HepG2 (cell line): Measurements from ENCODE around the gene UST. TPM values are rescaled to one million over a fixed set of nuclear protein-coding genes. Genes with fewer than 3 reads are reported as not detected.
A peak's percentile ranks its signal among the peaks of the same experiment; 100 is the strongest.

ENCODE experiments used
- ATAC-seq: fragments of 200-7000 bp; cut with Tn5 transposase; 3 replicates; pipeline ENCODE4 v1.9.1; 2020; ENCODE audit warnings: mild to moderate bottlenecking, moderate library complexity
- BruUV-seq: library from RNA; stranded (reverse); fragments of 400-500 nt; replicated peaks from 2 replicates; lab custom pipeline; 2021; lab: Mats Ljungman, UMichigan
- CTCF ChIA-PET: fragments of 300-600 bp; formaldehyde crosslinking; extraction: SDS; loops from one replicate; lab custom pipeline; 2021; ENCODE audit warnings: low total read pairs, inconsistent platforms, low intra/inter-chr PET ratio; lab: Yijun Ruan, JAX
- POLR2A ChIA-PET: fragments of 350-600 bp; sonication (Branson Sonifier 250); formaldehyde crosslinking; loops from one replicate; lab custom pipeline; 2020; ENCODE audit warnings: antibody characterized with exemption, inconsistent platforms; lab: Yijun Ruan, JAX
- DNase-seq: peaks from one replicate; pipeline ENCODE4 v3.0.0-alpha.2; 2015; ENCODE audit warnings: low spot score
- FAIRE-seq: peaks from 3 replicates; lab custom pipeline; 2011; peaks lifted over from hg19 to GRCh38; lab: Jason Lieb, UNC
- H2AFZ ChIP-seq: one replicate; pipeline ENCODE4 v1.6.1; 2011; ENCODE audit warnings: low read length, inconsistent platforms
- H3K27ac ChIP-seq: fragments of 300-600 bp; 3 replicates; pipeline ENCODE4 v1.8.0; 2011; ENCODE audit warnings: mixed run types, mild to moderate bottlenecking, mixed read lengths, low read length, inconsistent platforms; ENCODE audit not compliant: insufficient read depth; ENCODE audit errors: extremely low read length
- H3K27me3 ChIP-seq, 2 experiments: fragments of 200-600 bp in 1 of 2; 2 replicates in 1 of 2; 3 replicates in 1 of 2; pipeline versions ENCODE4 v1.6.0 to v1.8.0; 2011; ENCODE audit warnings: low read length in 2 of 2, mild to moderate bottlenecking in 2 of 2, moderate library complexity in 2 of 2, inconsistent platforms in 1 of 2; ENCODE audit not compliant: insufficient read depth in 2 of 2, control insufficient read depth in 1 of 2
- H3K36me3 ChIP-seq, 2 experiments: fragments of 200-600 bp in 1 of 2; replicated peaks in 1 of 2; 2 replicates in 1 of 2; 3 replicates in 1 of 2; pipeline versions ENCODE4 v1.5.1 to v1.8.0; 2011; ENCODE audit warnings: low read length in 2 of 2, inconsistent platforms in 1 of 2; ENCODE audit not compliant: insufficient read depth in 2 of 2, control insufficient read depth in 1 of 2
- H3K4me1 ChIP-seq: 2 replicates; pipeline ENCODE4 v1.5.1; 2012; ENCODE audit warnings: low read length, inconsistent platforms; ENCODE audit not compliant: insufficient read depth
- H3K4me2 ChIP-seq: 2 replicates; pipeline ENCODE4 v1.6.0; 2011; ENCODE audit warnings: low read depth, low read length, inconsistent platforms
- H3K4me3 ChIP-seq, 3 experiments: fragments of 200-600 bp in 1 of 3; sonication (generic), shearing (Covaris generic) in 1 of 3; replicated peaks in 1 of 3; 2 replicates each; pipeline ENCODE4 v1.5.1; 2011 to 2016; ENCODE audit warnings: low read length in 3 of 3, inconsistent platforms in 2 of 3, low read depth in 2 of 3, mild to moderate bottlenecking in 2 of 3, control low read depth in 1 of 3, mixed read lengths in 1 of 3; ENCODE audit not compliant: insufficient read depth in 1 of 3
- H3K79me2 ChIP-seq: one replicate; pipeline ENCODE4 v1.6.1; 2011; ENCODE audit warnings: low read length, inconsistent platforms; ENCODE audit not compliant: insufficient read depth
- H3K9ac ChIP-seq: 2 replicates; pipeline ENCODE4 v1.6.0; 2011; ENCODE audit warnings: mild to moderate bottlenecking, low read depth, low read length, inconsistent platforms; ENCODE audit not compliant: insufficient read depth
- H3K9me3 ChIP-seq: 2 replicates; pipeline ENCODE4 v1.5.1; 2012; ENCODE audit warnings: mild to moderate bottlenecking, low read length
- H4K20me1 ChIP-seq: 2 replicates; pipeline ENCODE4 v1.6.0; 2011; ENCODE audit warnings: inconsistent platforms, mild to moderate bottlenecking, low read length, moderate library complexity; ENCODE audit not compliant: insufficient read depth
- AGO2 ChIP-seq: fragments of 200-400 bp; formaldehyde crosslinking; optimal IDR thresholded peaks from 2 replicates; pipeline ENCODE3; 2017; ENCODE audit warnings: mild to moderate bottlenecking, low read depth, low read length, moderate library complexity
- KLF12 ChIP-seq: sonication (generic); formaldehyde crosslinking; IDR thresholded peaks from 2 replicates; pipeline ENCODE4 v1.4.0; 2020; ENCODE audit warnings: missing genetic modification reagents, borderline replicate concordance
- MAFK ChIP-seq, 2 experiments: IDR thresholded peaks in 1 of 2; conservative IDR thresholded peaks in 1 of 2; 2 replicates each; pipeline ENCODE4 v1.6.1; 2011; ENCODE audit warnings: improper control_type of control experiment in 2 of 2, low read length in 2 of 2
- MEIS1 ChIP-seq: sonication (generic); formaldehyde crosslinking; IDR thresholded peaks from 2 replicates; pipeline ENCODE4 v1.9.0; 2021; ENCODE audit warnings: mild to moderate bottlenecking, missing genetic modification reagents, moderate library complexity, borderline replicate concordance
- MTF1 ChIP-seq: sonication (generic); formaldehyde crosslinking; IDR thresholded peaks from 2 replicates; pipeline ENCODE4 v1.5.0; 2020; ENCODE audit warnings: missing genetic modification reagents
- WGBS: methylation state at CpG from one replicate; pipeline ENCODE4 v1.1.6; 2017; ENCODE audit warnings: low lambda C conversion rate; 5-methylcytosine and 5-hydroxymethylcytosine counted together
- in situ Hi-C: cut with HindIII; loops from 2 replicates; pipeline ENCODE4 v1.10.0; 2017; ENCODE audit warnings: low pct_unique_long_range_greater_than_20kb; ENCODE audit not compliant: extremely low pct_ligation_motif_present
- intact Hi-C: fragments of 100-400 bp; cut with micrococcal nuclease; formaldehyde crosslinking; loops from one replicate; pipeline ENCODE4 v1.10.0; 2022; ENCODE audit not compliant: unreplicated experiment
- polyA plus RNA-seq, 8 experiments: library from polyadenylated mRNA; depleted of rRNA in 3 of 8; stranded (reverse) in 7 of 8; unstranded in 1 of 8; fragments of >200 nt; fragmentation: Illumina TruSeq in 4 of 8; extraction: Trizol in 4 of 8; gene quantifications; 2 replicates each; pipeline versions ENCODE4 v1.2.1 to v1.2.3, GENCODE V29; 2011 to 2016; ENCODE audit warnings: low read depth in 4 of 8, missing spikeins in 1 of 8, mixed read lengths in 1 of 8; ENCODE audit not compliant: insufficient read depth in 1 of 8
- total RNA-seq, 5 experiments: library from RNA; depleted of rRNA; stranded (reverse); fragments of >200 nt; fragmentation: Illumina TruSeq; extraction: Trizol; gene quantifications; 2 replicates each; pipeline ENCODE4 v1.2.3, GENCODE V29; 2016; ENCODE audit warnings: low read depth in 1 of 5
- TF ChIP-seq, protein P1 (sequence below): sonication (generic); formaldehyde crosslinking; conservative IDR thresholded peaks from 2 replicates; pipeline ENCODE4 v1.4.0; 2020; ENCODE audit warnings: missing genetic modification reagents
- TF ChIP-seq, protein P2 (sequence below): IDR thresholded peaks from 2 replicates; pipeline ENCODE4 v1.6.1; 2016; ENCODE audit warnings: low read depth, missing genetic modification reagents, missing compliant biosample characterization

The UST gene
- total and polyA plus RNA-seq, 2 of the 13 experiments (the other 11 are each of a cell fraction or from before 2014, with no cell fraction given) = 0.27 TPM; not detected in 1

DNA sequence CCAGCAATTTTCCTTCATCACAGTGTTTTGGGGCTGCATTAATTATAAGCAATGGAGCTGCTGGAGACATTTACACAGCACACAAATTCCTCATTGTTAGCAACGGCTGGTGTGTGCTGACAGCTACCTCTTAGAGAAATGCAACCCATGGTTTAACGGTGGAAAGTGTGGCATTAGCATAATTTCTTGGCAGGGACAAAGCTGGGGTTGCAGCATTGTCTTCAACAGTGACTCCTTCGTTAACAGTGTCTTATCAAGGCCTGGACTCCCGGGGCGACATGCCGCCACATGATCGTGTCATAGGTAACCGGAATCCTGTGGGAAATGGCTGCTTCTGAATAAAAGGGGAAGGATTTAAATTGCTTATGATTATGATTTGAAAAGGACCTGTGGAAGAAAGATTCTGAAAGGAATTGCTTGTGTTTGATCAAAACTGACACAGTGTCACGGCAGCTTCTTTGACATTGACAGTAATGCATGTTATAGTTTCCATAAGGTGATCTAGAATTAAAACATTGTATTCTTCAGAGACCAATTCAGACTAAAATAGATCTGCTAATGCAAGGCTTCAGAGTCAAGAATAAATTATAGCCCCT, 128.0 kb downstream of the UST start:
- Histone ChIP-seq H4K20me1 (no peaks in the 10 kb centered on the region), H3K79me2 (no peaks in the 10 kb centered on the region), H3K27ac (no peak overlapping the region), H3K36me3 (no peaks in the 10 kb centered on the region), H2AFZ (no peak overlapping the region), H3K9me3 (no peaks in the 10 kb centered on the region), H3K4me3 (no peak overlapping the region), H3K27me3 (no peaks in the 10 kb centered on the region), H3K4me1 (no peaks in the 10 kb centered on the region), H3K9ac (no peak overlapping the region), H3K4me2 (no peak overlapping the region)
- ChIA-PET POLR2A (no interaction called here), CTCF (no interaction called here)
- 39% methylated on average over 9 of the region's 9 CpGs for WGBS
- ATAC-seq (no peak), DNase-seq (no peak), FAIRE-seq (no peak)
- in situ Hi-C loops (no loop called here), intact Hi-C loops (no loop called here)
- no TSS peak for BruUV-seq
- TF ChIP-seq MEIS1 (CRISPR knock-in tag) (no peak), MAFK (conservative IDR thresholded peaks at IDR 0.05 in 1 of 2, IDR thresholded peaks at IDR 0.05 in 1 of 2; ENCODE audit: low read length in 2 of 2) (peak; percentile 17 to 63; a peak in 2 of 4 replicates)

DNA sequence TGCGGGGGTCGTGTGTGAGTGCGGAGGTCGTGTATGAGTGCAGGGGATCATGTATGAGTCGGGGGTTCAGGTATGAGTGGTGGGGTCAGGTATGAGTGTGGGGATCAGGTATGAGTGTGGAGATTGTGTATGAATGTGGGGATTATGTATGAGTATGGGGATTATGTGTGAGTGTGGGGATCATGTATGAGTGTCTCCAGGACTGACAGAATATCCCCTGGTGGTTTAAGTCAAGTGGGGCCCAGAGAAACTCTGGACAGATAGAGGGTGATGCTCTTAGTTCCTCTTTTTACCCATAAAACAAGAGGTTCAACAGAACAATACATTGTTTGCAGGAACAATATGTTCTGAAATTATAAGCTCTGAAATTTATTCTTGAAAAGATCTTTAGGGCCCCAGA, 131.9 kb downstream of the UST start:
- H3K4me2 ChIP-seq = no peak overlapping the region
- DNase-seq (no peak), ATAC-seq (no peak), FAIRE-seq (no peak)
- no TSS peak for BruUV-seq
- no peaks in the 10 kb centered on the region for H3K79me2 ChIP-seq
- intact Hi-C loops = no loop called here
- no peaks in the 10 kb centered on the region for H3K36me3 ChIP-seq
- WGBS = 49% methylated on average over 5 of the region's 5 CpGs
- CTCF ChIA-PET = no interaction called here
- H3K9ac ChIP-seq = no peak overlapping the region
- no peaks in the 10 kb centered on the region for H3K9me3 ChIP-seq
- H4K20me1 ChIP-seq = no peaks in the 10 kb centered on the region
- POLR2A ChIA-PET = no interaction called here
- no peak overlapping the region for H2AFZ ChIP-seq
- in situ Hi-C loops = no loop called here
- H3K4me1 ChIP-seq = no peaks in the 10 kb centered on the region
- H3K4me3 ChIP-seq = no peak overlapping the region
- H3K27me3 ChIP-seq = no peaks in the 10 kb centered on the region
- no peak overlapping the region for H3K27ac ChIP-seq
- TF ChIP-seq AGO2 (no peak), MTF1 (no peak), KLF12 (no peak)
- TF ChIP-seq, protein P1, sequence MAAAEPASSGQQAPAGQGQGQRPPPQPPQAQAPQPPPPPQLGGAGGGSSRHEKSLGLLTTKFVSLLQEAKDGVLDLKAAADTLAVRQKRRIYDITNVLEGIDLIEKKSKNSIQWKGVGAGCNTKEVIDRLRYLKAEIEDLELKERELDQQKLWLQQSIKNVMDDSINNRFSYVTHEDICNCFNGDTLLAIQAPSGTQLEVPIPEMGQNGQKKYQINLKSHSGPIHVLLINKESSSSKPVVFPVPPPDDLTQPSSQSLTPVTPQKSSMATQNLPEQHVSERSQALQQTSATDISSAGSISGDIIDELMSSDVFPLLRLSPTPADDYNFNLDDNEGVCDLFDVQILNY (CRISPR knock-in tag) = no peak
- TF ChIP-seq, protein P2, sequence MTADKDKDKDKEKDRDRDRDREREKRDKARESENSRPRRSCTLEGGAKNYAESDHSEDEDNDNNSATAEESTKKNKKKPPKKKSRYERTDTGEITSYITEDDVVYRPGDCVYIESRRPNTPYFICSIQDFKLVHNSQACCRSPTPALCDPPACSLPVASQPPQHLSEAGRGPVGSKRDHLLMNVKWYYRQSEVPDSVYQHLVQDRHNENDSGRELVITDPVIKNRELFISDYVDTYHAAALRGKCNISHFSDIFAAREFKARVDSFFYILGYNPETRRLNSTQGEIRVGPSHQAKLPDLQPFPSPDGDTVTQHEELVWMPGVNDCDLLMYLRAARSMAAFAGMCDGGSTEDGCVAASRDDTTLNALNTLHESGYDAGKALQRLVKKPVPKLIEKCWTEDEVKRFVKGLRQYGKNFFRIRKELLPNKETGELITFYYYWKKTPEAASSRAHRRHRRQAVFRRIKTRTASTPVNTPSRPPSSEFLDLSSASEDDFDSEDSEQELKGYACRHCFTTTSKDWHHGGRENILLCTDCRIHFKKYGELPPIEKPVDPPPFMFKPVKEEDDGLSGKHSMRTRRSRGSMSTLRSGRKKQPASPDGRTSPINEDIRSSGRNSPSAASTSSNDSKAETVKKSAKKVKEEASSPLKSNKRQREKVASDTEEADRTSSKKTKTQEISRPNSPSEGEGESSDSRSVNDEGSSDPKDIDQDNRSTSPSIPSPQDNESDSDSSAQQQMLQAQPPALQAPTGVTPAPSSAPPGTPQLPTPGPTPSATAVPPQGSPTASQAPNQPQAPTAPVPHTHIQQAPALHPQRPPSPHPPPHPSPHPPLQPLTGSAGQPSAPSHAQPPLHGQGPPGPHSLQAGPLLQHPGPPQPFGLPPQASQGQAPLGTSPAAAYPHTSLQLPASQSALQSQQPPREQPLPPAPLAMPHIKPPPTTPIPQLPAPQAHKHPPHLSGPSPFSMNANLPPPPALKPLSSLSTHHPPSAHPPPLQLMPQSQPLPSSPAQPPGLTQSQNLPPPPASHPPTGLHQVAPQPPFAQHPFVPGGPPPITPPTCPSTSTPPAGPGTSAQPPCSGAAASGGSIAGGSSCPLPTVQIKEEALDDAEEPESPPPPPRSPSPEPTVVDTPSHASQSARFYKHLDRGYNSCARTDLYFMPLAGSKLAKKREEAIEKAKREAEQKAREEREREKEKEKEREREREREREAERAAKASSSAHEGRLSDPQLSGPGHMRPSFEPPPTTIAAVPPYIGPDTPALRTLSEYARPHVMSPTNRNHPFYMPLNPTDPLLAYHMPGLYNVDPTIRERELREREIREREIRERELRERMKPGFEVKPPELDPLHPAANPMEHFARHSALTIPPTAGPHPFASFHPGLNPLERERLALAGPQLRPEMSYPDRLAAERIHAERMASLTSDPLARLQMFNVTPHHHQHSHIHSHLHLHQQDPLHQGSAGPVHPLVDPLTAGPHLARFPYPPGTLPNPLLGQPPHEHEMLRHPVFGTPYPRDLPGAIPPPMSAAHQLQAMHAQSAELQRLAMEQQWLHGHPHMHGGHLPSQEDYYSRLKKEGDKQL = no peak
